ENCODE results near the gene UTS2R.

GRCh38 chr17:82412535-82413520, 41.3 kb downstream of the UTS2R start:
- no peak for TF ChIP-seq CTCF (IDR thresholded peaks at IDR 0.05)
- TF ChIP-seq RXRA (IDR thresholded peaks at IDR 0.05; ENCODE audit: borderline replicate concordance, low read depth), result no peak
- TF ChIP-seq SMC3 (IDR thresholded peaks at IDR 0.05; ENCODE audit: low read depth, low read length), result no peak
- peak in 1 of 2 experiments; percentile 26; a peak in 1 of 4 replicates for TF ChIP-seq EP300 (IDR thresholded peaks at IDR 0.05; ENCODE audit: borderline replicate concordance in 1 of 2, low read depth in 1 of 2, low read length in 1 of 2)
- TF ChIP-seq NFIC (IDR thresholded peaks at IDR 0.05; ENCODE audit: borderline replicate concordance), result no peak
- TF ChIP-seq USF2 (IDR thresholded peaks at IDR 0.05; ENCODE audit: borderline replicate concordance, low read depth, low read length), result no peak
- TF ChIP-seq ELF1 (IDR thresholded peaks at IDR 0.05), result no peak
- peak; percentile 15; the same call in 1 of the 2 replicates for TF ChIP-seq RAD21 (IDR thresholded peaks at IDR 0.05; ENCODE audit: low read length)
